Astrocyte (in vitro differentiated cells and primary cell): ENCODE data around the gene ATP6V0D1. TPM values are rescaled to one million over a fixed set of nuclear protein-coding genes. Genes with fewer than 3 reads are reported as not detected.

Experiments
- DNase-seq: peaks from one replicate; pipeline ENCODE4 v3.0.0-alpha.2; 2010; ENCODE audit warnings: low read depth
- FAIRE-seq: peaks from 2 replicates; lab custom pipeline; 2011; peaks lifted over from hg19 to GRCh38; lab: Jason Lieb, UNC
- H2AFZ ChIP-seq: 2 replicates; pipeline ENCODE4 v1.6.0; 2012; ENCODE audit warnings: low read depth, low read length, inconsistent platforms
- H3K27ac ChIP-seq: 2 replicates; pipeline ENCODE4 v1.5.1; 2011; ENCODE audit warnings: low read depth, low read length, inconsistent platforms
- H3K27me3 ChIP-seq: 2 replicates; pipeline ENCODE4 v1.6.0; 2011; ENCODE audit warnings: low read length, inconsistent platforms; ENCODE audit not compliant: insufficient read depth
- H3K36me3 ChIP-seq: 2 replicates; pipeline ENCODE4 v1.5.1; 2011; ENCODE audit warnings: low read length, inconsistent platforms; ENCODE audit not compliant: insufficient read depth
- H3K4me1 ChIP-seq: 2 replicates; pipeline ENCODE4 v1.5.1; 2011; ENCODE audit warnings: low read length, inconsistent platforms; ENCODE audit not compliant: insufficient read depth
- H3K4me2 ChIP-seq: 2 replicates; pipeline ENCODE4 v1.6.0; 2012; ENCODE audit warnings: low read length, inconsistent platforms
- H3K4me3 ChIP-seq: 2 replicates; pipeline ENCODE4 v1.5.1; 2011; ENCODE audit warnings: low read depth, mild to moderate bottlenecking, low read length, inconsistent platforms; ENCODE audit not compliant: insufficient read depth
- H3K79me2 ChIP-seq: 2 replicates; pipeline ENCODE4 v1.6.0; 2012; ENCODE audit warnings: mild to moderate bottlenecking, low read length, inconsistent platforms; ENCODE audit not compliant: insufficient read depth
- H3K9ac ChIP-seq: 2 replicates; pipeline ENCODE4 v1.6.0; 2012; ENCODE audit warnings: mild to moderate bottlenecking, low read length, inconsistent platforms
- H3K9me3 ChIP-seq: 2 replicates; pipeline ENCODE4 v1.5.1; 2012; ENCODE audit warnings: low read depth, mild to moderate bottlenecking, low read length, inconsistent platforms; ENCODE audit not compliant: insufficient read depth
- H4K20me1 ChIP-seq: 2 replicates; pipeline ENCODE4 v1.6.0; 2012; ENCODE audit warnings: low read length, inconsistent platforms; ENCODE audit not compliant: insufficient read depth
- H3K27ac Mint-ChIP-seq: one replicate; pipeline ENCODE4 v1.8.0; 2021; ENCODE audit warnings: mild to moderate bottlenecking, mixed read lengths; ENCODE audit not compliant: unreplicated experiment
- H3K27me3 Mint-ChIP-seq: one replicate; pipeline ENCODE4 v1.8.0; 2021; ENCODE audit warnings: low read depth, mixed read lengths; ENCODE audit not compliant: unreplicated experiment
- H3K36me3 Mint-ChIP-seq: one replicate; pipeline ENCODE4 v1.8.0; 2021; ENCODE audit warnings: low read depth, mixed read lengths; ENCODE audit not compliant: unreplicated experiment
- H3K4me1 Mint-ChIP-seq: one replicate; pipeline ENCODE4 v1.8.0; 2021; ENCODE audit warnings: low read depth, mixed read lengths; ENCODE audit not compliant: unreplicated experiment
- H3K4me3 Mint-ChIP-seq: one replicate; pipeline ENCODE4 v1.8.0; 2021; ENCODE audit warnings: mild to moderate bottlenecking, moderate library complexity, mixed read lengths; ENCODE audit not compliant: unreplicated experiment
- H3K9me3 Mint-ChIP-seq: one replicate; pipeline ENCODE4 v1.8.0; 2021; ENCODE audit warnings: mild to moderate bottlenecking, mixed read lengths; ENCODE audit not compliant: unreplicated experiment
- EZH2 ChIP-seq: IDR thresholded peaks from 2 replicates; pipeline ENCODE4 v1.6.1; 2012; ENCODE audit warnings: mild to moderate bottlenecking, low read length, inconsistent platforms; ENCODE audit not compliant: insufficient read depth
- total RNA-seq: library from RNA; stranded (reverse); gene quantifications from 2 replicates; pipeline ENCODE4 v1.2.1, GENCODE V29; 2021
- TF ChIP-seq, protein P1 (sequence below): IDR thresholded peaks from 2 replicates; pipeline ENCODE4 v1.5.1; 2011; ENCODE audit warnings: low read depth, mild to moderate bottlenecking, inconsistent platforms, low read length, moderate library complexity; ENCODE audit not compliant: insufficient read depth

Gene ATP6V0D1
- total RNA-seq, 1 donor from 2014 or later = 114 TPM

DNA sequence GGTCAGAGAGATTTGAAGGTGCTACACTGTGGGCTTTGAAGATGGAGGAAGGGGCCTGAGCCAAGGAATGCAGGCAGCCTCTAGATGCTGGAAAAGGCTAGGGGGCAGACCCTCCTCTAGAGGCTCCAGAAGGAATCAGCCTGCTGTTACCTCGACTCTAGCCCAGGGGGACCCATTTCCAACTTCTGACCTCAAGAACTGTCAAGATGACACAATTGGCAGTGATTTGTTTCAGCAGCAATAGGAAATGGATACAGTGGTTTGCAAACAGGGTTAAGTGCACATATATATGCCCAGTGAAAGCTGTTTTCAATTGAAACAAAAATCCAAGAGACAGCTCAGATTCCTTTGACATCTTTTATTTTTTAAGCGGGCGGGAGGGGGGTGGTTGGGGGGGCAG, 61.0 kb downstream of the ATP6V0D1 start:
- Mint-ChIP-seq H3K9me3 (no peaks in the 10 kb centered on the region), H3K4me3 (no peak overlapping the region), H3K27ac (no peak overlapping the region), H3K36me3 (no peaks in the 10 kb centered on the region), H3K27me3 (peaks cover 29% of the 10 kb centered on the region), H3K4me1 (peaks cover 2% of the 10 kb centered on the region)
- Histone ChIP-seq H3K27me3 (peaks cover 15% of the 10 kb centered on the region), H3K4me1 (peaks cover 4% of the 10 kb centered on the region), H3K36me3 (no peaks in the 10 kb centered on the region), H3K9me3 (no peaks in the 10 kb centered on the region), H2AFZ (no peak overlapping the region), H3K27ac (no peak overlapping the region), H3K4me3 (no peak overlapping the region), H3K4me2 (no peak overlapping the region), H3K9ac (no peak overlapping the region), H4K20me1 (no peaks in the 10 kb centered on the region), H3K79me2 (no peaks in the 10 kb centered on the region)
- TF ChIP-seq, protein P1, sequence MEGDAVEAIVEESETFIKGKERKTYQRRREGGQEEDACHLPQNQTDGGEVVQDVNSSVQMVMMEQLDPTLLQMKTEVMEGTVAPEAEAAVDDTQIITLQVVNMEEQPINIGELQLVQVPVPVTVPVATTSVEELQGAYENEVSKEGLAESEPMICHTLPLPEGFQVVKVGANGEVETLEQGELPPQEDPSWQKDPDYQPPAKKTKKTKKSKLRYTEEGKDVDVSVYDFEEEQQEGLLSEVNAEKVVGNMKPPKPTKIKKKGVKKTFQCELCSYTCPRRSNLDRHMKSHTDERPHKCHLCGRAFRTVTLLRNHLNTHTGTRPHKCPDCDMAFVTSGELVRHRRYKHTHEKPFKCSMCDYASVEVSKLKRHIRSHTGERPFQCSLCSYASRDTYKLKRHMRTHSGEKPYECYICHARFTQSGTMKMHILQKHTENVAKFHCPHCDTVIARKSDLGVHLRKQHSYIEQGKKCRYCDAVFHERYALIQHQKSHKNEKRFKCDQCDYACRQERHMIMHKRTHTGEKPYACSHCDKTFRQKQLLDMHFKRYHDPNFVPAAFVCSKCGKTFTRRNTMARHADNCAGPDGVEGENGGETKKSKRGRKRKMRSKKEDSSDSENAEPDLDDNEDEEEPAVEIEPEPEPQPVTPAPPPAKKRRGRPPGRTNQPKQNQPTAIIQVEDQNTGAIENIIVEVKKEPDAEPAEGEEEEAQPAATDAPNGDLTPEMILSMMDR = no peak
- TF ChIP-seq EZH2 = no peak
- DNase-seq (no peak), FAIRE-seq (no peak)

DNA sequence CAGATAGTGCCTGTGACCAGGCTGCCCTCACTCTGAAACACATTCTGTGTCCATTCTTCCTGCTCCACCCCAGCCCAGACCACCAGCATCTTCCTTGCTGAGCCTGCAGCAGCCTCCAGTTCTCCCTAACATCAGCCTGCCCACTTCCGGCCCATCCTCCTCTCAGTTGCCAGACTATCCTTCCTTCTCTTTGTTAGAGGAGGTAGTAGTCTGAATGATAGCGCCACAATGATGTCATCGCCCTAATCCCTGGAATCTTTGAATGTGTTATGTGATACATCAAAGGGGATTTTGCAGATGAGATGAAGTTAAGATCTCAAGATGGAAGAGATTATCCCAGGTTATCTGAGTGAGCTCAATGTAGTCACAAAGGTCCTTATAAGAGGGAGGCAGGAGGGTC, 61.5 kb downstream of the ATP6V0D1 start:
- Histone ChIP-seq H2AFZ (peak overlapping the region; percentile 20), H3K27ac (no peak overlapping the region), H3K79me2 (no peaks in the 10 kb centered on the region), H3K9me3 (no peaks in the 10 kb centered on the region), H3K27me3 (peaks cover 10% of the 10 kb centered on the region), H3K4me2 (no peak overlapping the region), H4K20me1 (no peaks in the 10 kb centered on the region), H3K4me3 (no peak overlapping the region), H3K4me1 (peaks cover 4% of the 10 kb centered on the region), H3K36me3 (no peaks in the 10 kb centered on the region), H3K9ac (no peak overlapping the region)
- H3K4me1 Mint-ChIP-seq = peaks cover 2% of the 10 kb centered on the region
- no peaks in the 10 kb centered on the region for H3K9me3 Mint-ChIP-seq
- no peak for TF ChIP-seq EZH2
- TF ChIP-seq, protein P1 = no peak
- FAIRE-seq = no peak
- DNase-seq = no peak
- H3K4me3 Mint-ChIP-seq = no peak overlapping the region
- H3K27ac Mint-ChIP-seq = no peak overlapping the region
- H3K27me3 Mint-ChIP-seq = peaks cover 26% of the 10 kb centered on the region
- H3K36me3 Mint-ChIP-seq = no peaks in the 10 kb centered on the region

DNA sequence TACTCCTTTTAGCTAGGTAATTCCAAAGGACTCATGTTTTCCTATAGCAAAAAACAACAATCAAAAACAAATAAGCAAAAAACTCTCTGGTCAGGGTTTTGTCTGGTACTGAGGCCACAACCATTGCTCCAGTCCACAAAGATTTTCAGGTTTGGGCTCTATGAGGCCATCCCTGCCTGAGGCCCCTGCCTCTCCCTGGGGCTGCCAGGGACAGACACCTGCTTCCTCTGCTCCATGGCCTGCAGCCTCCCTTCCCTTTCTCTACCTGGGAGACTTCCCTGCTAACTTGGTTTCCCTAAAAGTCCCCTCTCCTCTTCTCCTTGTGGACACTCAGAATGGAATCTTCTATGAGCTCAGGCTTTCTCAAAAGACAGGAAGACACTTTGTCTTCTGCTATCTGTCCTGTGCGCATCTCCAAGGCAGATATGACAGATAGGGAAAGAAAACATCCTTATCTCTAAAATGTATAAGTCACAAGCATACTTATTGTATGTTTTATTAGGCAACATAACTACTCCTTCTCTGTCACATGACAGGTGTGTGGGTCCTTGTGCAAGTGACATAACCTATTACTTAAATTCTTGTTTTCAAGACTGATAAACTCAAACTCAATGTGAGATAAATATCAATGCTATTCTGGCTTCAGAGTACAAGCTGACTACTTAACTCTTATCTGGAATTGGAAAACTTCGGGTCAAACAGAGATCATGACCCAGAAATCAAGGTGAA, 63.5 kb downstream of the ATP6V0D1 start:
- Histone ChIP-seq H3K9me3 (no peaks in the 10 kb centered on the region), H3K9ac (no peak overlapping the region), H2AFZ (no peak overlapping the region), H3K27ac (no peak overlapping the region), H3K79me2 (no peaks in the 10 kb centered on the region), H3K36me3 (no peaks in the 10 kb centered on the region), H3K27me3 (no peaks in the 10 kb centered on the region), H3K4me3 (no peak overlapping the region), H4K20me1 (no peaks in the 10 kb centered on the region), H3K4me1 (peaks cover 4% of the 10 kb centered on the region), H3K4me2 (no peak overlapping the region)
- peaks cover 20% of the 10 kb centered on the region for H3K27me3 Mint-ChIP-seq
- DNase-seq (no peak), FAIRE-seq (no peak)
- no peak overlapping the region for H3K4me3 Mint-ChIP-seq
- no peaks in the 10 kb centered on the region for H3K36me3 Mint-ChIP-seq
- H3K27ac Mint-ChIP-seq = no peak overlapping the region
- H3K4me1 Mint-ChIP-seq = peaks cover 4% of the 10 kb centered on the region
- H3K9me3 Mint-ChIP-seq = no peaks in the 10 kb centered on the region
- TF ChIP-seq, protein P1 = no peak
- no peak for TF ChIP-seq EZH2
